Right lobe of liver (tissue), 6 donors: ENCODE data around the gene SOWAHA. TPM values are rescaled to one million over a fixed set of nuclear protein-coding genes. Genes with fewer than 3 reads are reported as not detected.

ENCODE experiments used
- ATAC-seq, 4 donors: fragments of 200-7000 bp; cut with Tn5 transposase; one replicate each; pipeline ENCODE4 v1.9.1; 2020; ENCODE audit warnings: mild to moderate bottlenecking in 4 of 4, moderate library complexity in 4 of 4
- DNase-seq, 3 donors: peaks; one replicate each; pipeline ENCODE4 v3.0.0-alpha.2; 2020
- H3K27ac ChIP-seq, 3 donors: fragments of 200-600 bp; one replicate each; pipeline ENCODE4 v1.8.0; 2022
- H3K27me3 ChIP-seq, 2 donors: fragments of 200-600 bp; one replicate each; pipeline ENCODE4 v1.8.0; 2022
- H3K36me3 ChIP-seq, 4 donors: fragments of 200-600 bp; sonication (generic) in 1 of 4; one replicate each; pipeline versions ENCODE4 v1.5.1 to v1.8.0; 2017 to 2022; ENCODE audit warnings: control low read depth in 1 of 4
- H3K4me1 ChIP-seq, 4 donors: fragments of 200-600 bp; sonication (generic) in 1 of 4; one replicate each; pipeline versions ENCODE4 v1.5.1 to v1.8.0; 2017 to 2022; ENCODE audit warnings: control low read depth in 1 of 4
- H3K4me3 ChIP-seq, 3 donors: fragments of 200-600 bp; one replicate each; pipeline ENCODE4 v1.8.0; 2022
- H3K9me3 ChIP-seq, 4 donors: fragments of 200-600 bp; sonication (generic) in 1 of 4; one replicate each; pipeline versions ENCODE4 v1.5.1 to v1.8.0; 2017 to 2022; ENCODE audit warnings: control low read depth in 1 of 4
- CTCF ChIP-seq, 4 donors: fragments of 200-600 bp in 3 of 4; fragments of 450-650 bp in 1 of 4; IDR thresholded peaks; one replicate each; pipeline versions ENCODE4 v1.5.1 to v1.8.0; 2016 to 2022; ENCODE audit warnings: antibody characterized with exemption in 4 of 4, mild to moderate bottlenecking in 2 of 4
- POLR2A ChIP-seq: fragments of 450-650 bp; IDR thresholded peaks from one replicate; pipeline ENCODE4 v1.6.1; 2017; ENCODE audit warnings: antibody characterized with exemption, mild to moderate bottlenecking
- WGBS: methylation state at CpG from one replicate; pipeline ENCODE4 v1.1.6; 2018; ENCODE audit warnings: low coverage, low lambda C conversion rate; ENCODE audit not compliant: insufficient coverage; ENCODE audit errors: missing lambda C conversion rate; 5-methylcytosine and 5-hydroxymethylcytosine counted together
- intact Hi-C, 2 donors: fragments of 100-400 bp; cut with DNase I; formaldehyde crosslinking; loops; one replicate each; pipeline versions ENCODE4 v1.11.2 to v1.14.1; 2022
- total RNA-seq, 6 experiments: library from RNA; depleted of rRNA in 2 of 6; stranded (reverse); fragments of >200 nt in 2 of 6; fragmentation: NEBNext Ultra II Directional in 3 of 6; extraction: Animal tissue kit (Norgen Biotek cat#: 25700) in 3 of 6; gene quantifications; one replicate each; pipeline versions ENCODE4 v1.1.0 to v1.2.4, GENCODE V29; 2016 to 2023
- donor health status: DM: no; HTN: yes; CAD: no.
- donor health status: DM: no; HTN: no; CAD: no.
- donor health status: DM: no; HTN: no; CAD: no.
- donor health status: DM: no; HTN: yes; CAD: no.
- donor health status: DM: no; HTN: yes; CAD: no.

SOWAHA gene
- total RNA-seq, 6 experiments from 2014 or later, result 0.95 to 4.7 (median 1.4) TPM

GRCh38 chr5:132770476-132771159 lies 42.5 kb upstream of the SOWAHA start:
- TF ChIP-seq POLR2A, result no peak
- Histone ChIP-seq H3K9me3 (no peaks in the 10 kb centered on the region), H3K4me1 (no peaks in the 10 kb centered on the region), H3K36me3 (no peaks in the 10 kb centered on the region), H3K27ac (peak overlapping the region in 1 of 3 donors; percentile 13), H3K4me3 (no peak overlapping the region), H3K27me3 (no peaks in the 10 kb centered on the region)
- ATAC-seq (no peak), DNase-seq (no peak)
- intact Hi-C loops, result no loop called here
- WGBS, result 76% methylated on average over 5 of the region's 8 CpGs

- no peak for TF ChIP-seq CTCF (IDR thresholded peaks at IDR 0.05)
- no peak for TF ChIP-seq POLR2A
- H3K27ac ChIP-seq, result peak overlapping the region in 1 of 3 donors; percentile 13
- no peak overlapping the region for H3K4me3 ChIP-seq
- no peaks in the 10 kb centered on the region for H3K4me1 ChIP-seq
- WGBS, result 73% methylated on average over 6 of the region's 8 CpGs
- DNase-seq, result no peak
- H3K36me3 ChIP-seq, result no peaks in the 10 kb centered on the region
- peak in 1 of 4 donors; percentile 13 for ATAC-seq
- intact Hi-C loops, result no loop called here
- H3K9me3 ChIP-seq, result no peaks in the 10 kb centered on the region
- no peaks in the 10 kb centered on the region for H3K27me3 ChIP-seq
These were observed 41.6 kb upstream of the SOWAHA start for GRCh38 chr5:132771503-132771998.

DNA sequence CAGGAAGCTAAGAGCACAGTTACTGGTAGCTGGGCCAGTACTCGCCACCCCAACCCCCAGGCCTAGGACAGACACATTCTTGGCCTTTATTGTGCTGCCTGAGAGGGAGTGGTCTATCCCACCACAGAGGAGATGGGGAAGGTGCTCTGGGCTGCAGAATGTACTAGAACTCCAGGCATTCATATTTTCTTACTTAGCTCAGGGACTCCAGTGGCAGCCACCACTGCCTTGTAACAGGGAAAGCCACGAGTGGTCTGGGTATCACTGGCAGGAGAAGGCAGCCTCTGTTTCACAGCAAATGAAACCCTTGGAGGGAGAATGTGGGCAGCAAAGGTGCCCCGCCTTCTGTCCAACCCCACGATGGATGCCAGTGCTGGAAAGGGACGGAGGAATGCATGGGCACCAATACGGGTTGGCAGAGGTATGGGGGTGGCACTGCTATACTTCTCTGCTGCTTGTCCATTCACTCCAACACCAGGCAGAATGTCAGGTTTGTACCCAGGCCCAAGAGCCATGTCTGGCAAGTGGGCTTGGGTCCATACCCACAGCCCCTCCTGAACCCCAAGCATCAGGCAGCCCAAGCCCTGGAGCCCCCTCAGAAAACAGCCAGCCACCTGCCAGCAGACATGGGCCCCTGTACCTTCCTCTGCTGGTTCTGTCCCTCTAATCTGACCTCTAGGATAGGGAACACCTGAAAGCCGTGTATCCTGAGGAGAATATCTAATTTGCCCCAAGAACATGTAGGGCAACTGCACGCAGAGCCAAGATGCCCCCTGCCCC lies 40.6 kb upstream of the SOWAHA start:
- DNase-seq (no peak), ATAC-seq (no peak)

DNA sequence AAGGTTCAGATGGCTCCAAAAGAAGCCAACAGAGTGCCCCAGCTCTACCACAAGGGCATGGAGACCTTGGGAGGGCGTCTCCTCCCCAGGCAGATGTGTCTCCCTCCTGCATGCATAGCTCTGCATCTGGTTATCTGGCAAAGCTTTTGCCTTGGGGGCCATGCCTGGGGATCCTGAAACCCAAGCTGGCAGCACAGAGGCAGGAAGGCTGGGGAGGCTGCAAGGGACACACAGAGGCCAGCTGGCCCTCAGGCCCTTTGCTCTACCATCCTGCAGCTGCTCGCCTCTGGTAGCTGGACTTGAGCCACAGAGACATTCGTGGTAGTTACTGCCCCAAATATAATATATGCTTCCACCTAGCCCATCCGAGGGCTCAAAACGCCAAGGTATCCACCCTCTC lies 40.0 kb upstream of the SOWAHA start:
- ATAC-seq, result no peak
- intact Hi-C loops, result no loop called here
- WGBS, result 100% methylated on average over 2 of the region's 5 CpGs

More for the DNA sequence above, 40.6 kb upstream of the SOWAHA start:
- no peak overlapping the region for H3K4me3 ChIP-seq
- 89% methylated on average over 4 of the region's 8 CpGs for WGBS
- H3K27me3 ChIP-seq, result no peaks in the 10 kb centered on the region
- H3K36me3 ChIP-seq, result no peaks in the 10 kb centered on the region
- H3K4me1 ChIP-seq, result no peaks in the 10 kb centered on the region
- no peak overlapping the region for H3K27ac ChIP-seq
- intact Hi-C loops, result no loop called here
- no peak for TF ChIP-seq POLR2A
- no peak for TF ChIP-seq CTCF (IDR thresholded peaks at IDR 0.05)
- no peaks in the 10 kb centered on the region for H3K9me3 ChIP-seq

DNA sequence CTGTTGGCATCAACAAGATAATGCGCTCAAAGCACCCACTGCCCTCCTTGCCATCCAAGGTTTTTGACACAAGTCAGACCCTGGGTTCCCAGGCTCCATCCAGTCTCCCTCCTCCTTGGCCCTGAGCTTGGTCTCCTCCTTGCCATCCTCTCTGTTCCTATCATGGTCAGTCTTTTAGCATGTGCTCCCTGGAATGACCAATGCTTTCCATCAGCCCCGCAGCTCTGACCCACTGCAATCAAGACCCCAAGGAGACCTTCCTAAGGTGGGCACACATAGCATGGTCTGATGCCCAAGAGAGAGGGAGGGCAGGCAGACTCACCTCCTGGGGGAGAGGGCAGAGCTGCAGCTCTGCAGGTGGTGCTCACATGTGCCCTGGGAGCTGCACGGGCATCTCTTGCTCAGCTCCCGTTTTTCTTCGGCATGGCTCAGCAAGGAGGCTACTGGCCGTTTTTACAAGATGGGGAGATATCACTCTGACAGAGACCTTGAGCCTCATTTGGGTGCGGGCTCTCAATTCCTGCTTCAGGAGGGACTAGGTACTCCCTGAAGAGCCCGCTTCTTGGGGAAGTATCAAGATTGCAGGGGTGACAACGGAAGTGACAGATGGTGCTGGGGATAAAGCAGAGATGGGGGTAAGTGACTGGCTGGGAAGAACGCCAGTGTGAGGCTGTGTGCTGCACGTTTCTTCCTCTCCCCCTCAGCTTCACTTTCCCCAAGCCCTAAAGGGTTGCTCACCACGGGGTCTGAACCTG lies 39.3 kb upstream of the SOWAHA start:
- H3K27ac ChIP-seq, result no peak overlapping the region
- TF ChIP-seq CTCF (IDR thresholded peaks at IDR 0.05), result no peak
- TF ChIP-seq POLR2A, result no peak
- no peaks in the 10 kb centered on the region for H3K36me3 ChIP-seq
- no peak overlapping the region for H3K4me3 ChIP-seq
- intact Hi-C loops, result no loop called here
- ATAC-seq (no peak), DNase-seq (no peak)
- H3K27me3 ChIP-seq, result no peaks in the 10 kb centered on the region
- H3K4me1 ChIP-seq, result peaks cover 0 to 5% (median 0%) of the 10 kb centered on the region in 4 donors
- H3K9me3 ChIP-seq, result no peaks in the 10 kb centered on the region
- 85% methylated on average over 8 of the region's 12 CpGs for WGBS

More for the DNA sequence above, 40.0 kb upstream of the SOWAHA start:
- no peaks in the 10 kb centered on the region for H3K9me3 ChIP-seq
- peaks cover 0 to 5% (median 0%) of the 10 kb centered on the region in 4 donors for H3K4me1 ChIP-seq
- no peak for TF ChIP-seq POLR2A
- H3K27me3 ChIP-seq, result no peaks in the 10 kb centered on the region
- no peak overlapping the region for H3K27ac ChIP-seq
- H3K36me3 ChIP-seq, result no peaks in the 10 kb centered on the region
- DNase-seq, result no peak
- H3K4me3 ChIP-seq, result no peak overlapping the region
